Measurements from ENCODE around the gene L1CAM. TPM values are rescaled to one million over a fixed set of nuclear protein-coding genes. Genes with fewer than 3 reads are reported as not detected.
A peak's percentile ranks its signal among the peaks of the same experiment; 100 is the strongest.

L1CAM gene
- total and polyA plus RNA-seq, 8 donors, result 0.84 to 3.9 (median 1.2) TPM

DNA sequence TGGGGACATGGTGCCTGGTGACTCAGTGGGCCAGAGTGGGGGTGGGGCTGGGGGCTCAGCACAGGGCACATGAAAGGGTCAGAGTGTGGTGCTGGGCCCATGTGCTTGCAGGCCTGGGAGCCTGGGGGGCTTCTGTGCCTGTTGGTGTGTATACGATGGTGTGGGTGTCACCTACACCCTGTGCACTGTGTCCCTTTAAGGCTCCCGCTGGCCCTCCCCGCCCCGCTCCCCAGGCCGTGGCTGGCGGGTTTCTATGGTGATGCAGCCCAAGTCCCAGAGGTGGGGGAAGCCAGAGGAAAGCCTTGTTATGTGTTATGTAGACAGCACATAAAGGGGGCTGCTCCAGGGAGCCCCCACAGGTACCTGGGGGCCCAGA lies 5.5 kb downstream of the L1CAM start:
- Histone ChIP-seq H3K36me3 (no peaks in the 10 kb centered on the region), H3K4me1 (no peaks in the 10 kb centered on the region), H3K4me3 (no peak overlapping the region), H3K27me3 (peaks cover 0 to 33% (median 10%) of the 10 kb centered on the region in 4 donors), H3K27ac (no peak overlapping the region), H3K9me3 (no peaks in the 10 kb centered on the region)
- 14 to 19% methylated on average over 6 of the region's 6 CpGs for WGBS, 2 donors
- ATAC-seq, result no peak
- intact Hi-C loops (cut with DNase I), result no loop called here
- FAIRE-seq, result no peak
- TF ChIP-seq, protein P1, sequence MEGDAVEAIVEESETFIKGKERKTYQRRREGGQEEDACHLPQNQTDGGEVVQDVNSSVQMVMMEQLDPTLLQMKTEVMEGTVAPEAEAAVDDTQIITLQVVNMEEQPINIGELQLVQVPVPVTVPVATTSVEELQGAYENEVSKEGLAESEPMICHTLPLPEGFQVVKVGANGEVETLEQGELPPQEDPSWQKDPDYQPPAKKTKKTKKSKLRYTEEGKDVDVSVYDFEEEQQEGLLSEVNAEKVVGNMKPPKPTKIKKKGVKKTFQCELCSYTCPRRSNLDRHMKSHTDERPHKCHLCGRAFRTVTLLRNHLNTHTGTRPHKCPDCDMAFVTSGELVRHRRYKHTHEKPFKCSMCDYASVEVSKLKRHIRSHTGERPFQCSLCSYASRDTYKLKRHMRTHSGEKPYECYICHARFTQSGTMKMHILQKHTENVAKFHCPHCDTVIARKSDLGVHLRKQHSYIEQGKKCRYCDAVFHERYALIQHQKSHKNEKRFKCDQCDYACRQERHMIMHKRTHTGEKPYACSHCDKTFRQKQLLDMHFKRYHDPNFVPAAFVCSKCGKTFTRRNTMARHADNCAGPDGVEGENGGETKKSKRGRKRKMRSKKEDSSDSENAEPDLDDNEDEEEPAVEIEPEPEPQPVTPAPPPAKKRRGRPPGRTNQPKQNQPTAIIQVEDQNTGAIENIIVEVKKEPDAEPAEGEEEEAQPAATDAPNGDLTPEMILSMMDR (IDR thresholded peaks at IDR 0.05), result no peak
- no peak for DNase-seq

DNA sequence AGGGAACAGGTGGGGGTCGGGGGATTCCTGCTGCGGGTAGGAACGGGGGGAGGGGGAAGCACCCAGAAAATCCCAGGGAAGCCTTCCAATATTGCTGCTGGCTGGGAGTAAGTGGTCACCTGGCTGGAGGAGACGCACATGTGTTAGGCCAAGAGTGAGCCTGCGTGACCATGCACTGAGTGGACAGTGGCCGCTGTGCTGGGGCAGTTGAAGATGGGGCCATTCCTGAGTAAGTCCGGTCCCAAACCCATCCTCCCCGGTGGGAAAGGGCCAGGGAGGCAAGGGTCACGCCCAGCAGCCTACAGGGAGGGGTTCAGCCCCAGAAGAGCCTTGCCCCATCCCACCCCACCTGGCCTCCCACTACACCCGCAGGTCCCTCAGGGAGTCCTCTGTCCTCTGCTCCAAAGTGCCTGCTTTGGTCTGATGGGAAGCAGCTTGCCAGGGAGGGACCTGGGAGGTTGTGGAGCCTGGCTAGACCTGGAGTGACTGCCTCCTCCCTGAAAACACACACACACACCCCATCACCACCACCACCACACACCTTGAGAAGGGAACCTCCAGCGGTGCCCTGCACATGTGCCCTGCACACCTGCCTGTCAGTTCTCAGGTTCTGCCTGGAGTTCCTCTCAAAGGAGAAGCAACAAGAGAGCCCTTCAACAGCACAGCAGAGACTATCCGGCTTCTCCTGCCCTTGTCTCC lies 6.1 kb downstream of the L1CAM start:
- Histone ChIP-seq H3K36me3 (no peaks in the 10 kb centered on the region), H3K27ac (no peak overlapping the region), H3K9me3 (no peaks in the 10 kb centered on the region), H3K27me3 (peaks cover 0 to 28% (median 7%) of the 10 kb centered on the region in 4 donors), H3K4me1 (no peaks in the 10 kb centered on the region), H3K4me3 (no peak overlapping the region)
- FAIRE-seq (no peak), DNase-seq (peak in 1 of 6 donors; percentile 48), ATAC-seq (no peak)
- 45 to 53% methylated on average over 12 of the region's 12 CpGs for WGBS, 2 donors
- intact Hi-C loops (cut with DNase I), result loop anchor here in 1 of 3 donors (10.0 kb wide), 2 partner anchors 55 to 65 kb away; partner anchors contain the start of gene NAA10
- TF ChIP-seq, protein P1 (IDR thresholded peaks at IDR 0.05), result no peak

DNA sequence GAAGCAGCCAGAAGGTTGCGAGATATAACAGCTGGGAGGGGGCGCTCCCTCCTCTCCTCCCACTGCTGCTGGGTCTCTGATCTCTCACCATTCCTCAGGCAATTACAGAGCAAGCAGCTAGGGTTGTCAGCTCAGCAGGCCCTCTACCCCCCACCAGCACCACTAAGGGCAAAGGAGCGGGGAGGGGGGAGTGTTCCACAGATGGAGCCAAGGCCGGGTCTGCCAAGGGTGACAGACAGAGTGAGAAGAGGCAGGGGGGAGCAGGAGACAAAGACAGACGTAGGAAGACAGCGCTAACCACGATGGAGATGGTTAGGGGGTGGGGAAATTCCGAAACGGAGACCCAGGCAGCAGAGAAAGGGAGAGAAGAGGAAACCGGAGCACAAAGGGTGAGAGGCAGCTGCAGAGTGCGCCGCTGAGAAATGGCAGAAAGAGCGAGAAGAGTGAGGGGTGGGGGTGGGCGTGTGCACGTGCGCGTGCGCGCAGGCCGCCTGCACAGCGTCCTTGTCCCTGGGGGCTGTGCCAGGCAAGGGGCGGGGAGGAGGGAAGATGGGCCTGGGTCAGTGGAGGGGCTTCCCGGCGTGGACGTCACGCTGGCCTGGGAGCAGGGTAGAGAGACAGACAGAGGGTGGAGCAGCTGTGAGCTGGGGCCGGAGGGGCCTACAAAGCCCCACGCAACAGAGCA lies 6.9 kb downstream of the L1CAM start:
- Histone ChIP-seq H3K9me3 (no peaks in the 10 kb centered on the region), H3K4me3 (no peak overlapping the region), H3K4me1 (no peaks in the 10 kb centered on the region), H3K27ac (no peak overlapping the region), H3K27me3 (peaks cover 0 to 23% (median 2%) of the 10 kb centered on the region in 4 donors), H3K36me3 (no peaks in the 10 kb centered on the region)
- TF ChIP-seq, protein P1 (IDR thresholded peaks at IDR 0.05), result no peak
- DNase-seq, result peak in 1 of 6 donors; percentile 55
- ATAC-seq, result no peak
- FAIRE-seq, result no peak
- 10 to 19% methylated on average over 27 to 28 of the region's 28 CpGs for WGBS, 2 donors
- intact Hi-C loops (cut with DNase I), result loop anchor here in 1 of 3 donors (10.0 kb wide), 2 partner anchors 56 to 64 kb away; partner anchors contain the start of gene NAA10

DNA sequence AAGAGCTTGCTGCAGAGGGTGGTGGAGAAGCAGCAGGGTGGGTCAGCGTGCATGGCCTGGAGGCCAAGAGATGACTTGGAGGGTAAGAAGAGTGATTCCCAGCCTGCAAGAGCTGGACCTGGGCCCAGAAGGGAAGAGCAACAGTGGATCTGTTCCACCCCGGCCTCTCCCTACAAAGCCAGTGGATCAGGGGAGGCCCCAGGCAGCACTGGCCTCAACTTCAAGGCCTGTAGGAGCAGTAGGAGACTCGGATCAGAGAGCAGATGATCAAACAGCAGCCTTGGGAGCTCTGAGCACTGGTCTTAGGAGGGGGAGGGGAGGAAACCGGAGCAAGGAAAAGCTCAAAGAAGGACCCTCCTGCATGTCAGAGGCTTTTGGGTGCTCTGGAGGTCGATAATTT lies 7.6 kb downstream of the L1CAM start:
- Histone ChIP-seq H3K4me1 (no peaks in the 10 kb centered on the region), H3K9me3 (no peaks in the 10 kb centered on the region), H3K4me3 (no peak overlapping the region), H3K27ac (no peak overlapping the region), H3K27me3 (peaks cover 0 to 15% (median 1%) of the 10 kb centered on the region in 4 donors), H3K36me3 (no peaks in the 10 kb centered on the region)
- 31 to 47% methylated on average over 5 of the region's 5 CpGs for WGBS, 2 donors
- intact Hi-C loops (cut with DNase I), result loop anchor here in 1 of 3 donors (10.0 kb wide), 2 partner anchors 56 to 64 kb away; partner anchors contain the start of gene NAA10
- TF ChIP-seq, protein P1 (IDR thresholded peaks at IDR 0.05), result no peak
- DNase-seq (no peak), FAIRE-seq (no peak), ATAC-seq (no peak)
